Endothelial cell of umbilical vein (primary cell): ENCODE data around the gene USP34. TPM values are rescaled to one million over a fixed set of nuclear protein-coding genes. Genes with fewer than 3 reads are reported as not detected.

ENCODE experiments used
- BruUV-seq: library from RNA; stranded (reverse); fragments of 400-500 nt; replicated peaks from 2 replicates; lab custom pipeline; 2021; lab: Mats Ljungman, UMichigan
- CTCF ChIA-PET: fragments of 300-600, 350-600 bp; sonication (Branson Sonifier 250); formaldehyde crosslinking; loops from one replicate; lab custom pipeline; 2021; ENCODE audit warnings: antibody characterized with exemption, inconsistent platforms; lab: Charles Lee
- POLR2A ChIA-PET: fragments of 300-600, 350-600 bp; sonication (Branson Sonifier 250); formaldehyde crosslinking; loops from one replicate; lab custom pipeline; 2021; ENCODE audit warnings: antibody characterized with exemption, inconsistent platforms; lab: Charles Lee
- DNase-seq: peaks from one replicate; pipeline ENCODE4 v3.0.0-alpha.2; 2011; ENCODE audit warnings: low read depth, low spot score
- FAIRE-seq: peaks from 2 replicates; lab custom pipeline; 2011; peaks lifted over from hg19 to GRCh38; lab: Jason Lieb, UNC
- H2AFZ ChIP-seq: 2 replicates; pipeline ENCODE4 v1.6.0; 2012; ENCODE audit warnings: low read depth, low read length, control low read depth, inconsistent platforms
- H3K27ac ChIP-seq: 2 replicates; pipeline ENCODE4 v1.5.1; 2011; ENCODE audit warnings: low read depth, mild to moderate bottlenecking, control low read depth, low read length, moderate library complexity; ENCODE audit not compliant: insufficient read depth
- H3K27me3 ChIP-seq, 2 experiments: 2 replicates each; pipeline versions ENCODE4 v1.6.0 to v1.6.1; 2011; ENCODE audit warnings: low read length in 2 of 2, mixed read lengths in 1 of 2; ENCODE audit not compliant: control insufficient read depth in 2 of 2, insufficient read depth in 2 of 2
- H3K36me3 ChIP-seq, 2 experiments: 2 replicates in 1 of 2; 3 replicates in 1 of 2; pipeline ENCODE4 v1.5.1; 2011; ENCODE audit warnings: low read length in 2 of 2, mild to moderate bottlenecking in 1 of 2, moderate library complexity in 1 of 2; ENCODE audit not compliant: control insufficient read depth in 2 of 2, insufficient read depth in 2 of 2; ENCODE audit errors: extremely low read depth in 1 of 2
- H3K4me1 ChIP-seq: 3 replicates; pipeline ENCODE4 v1.5.1; 2011; ENCODE audit warnings: mild to moderate bottlenecking, low read length; ENCODE audit not compliant: control insufficient read depth, insufficient read depth; ENCODE audit errors: extremely low read depth
- H3K4me2 ChIP-seq: 2 replicates; pipeline ENCODE4 v1.6.1; 2011; ENCODE audit warnings: low read length, control low read depth, mixed read lengths; ENCODE audit not compliant: insufficient read depth
- H3K4me3 ChIP-seq, 3 experiments: fragments of 200-600 bp in 1 of 3; sonication (generic), shearing (Covaris generic) in 1 of 3; replicated peaks in 1 of 3; 2 replicates each; pipeline ENCODE4 v1.5.1; 2011 to 2016; ENCODE audit warnings: control low read depth in 3 of 3, low read length in 3 of 3, mild to moderate bottlenecking in 2 of 3, inconsistent platforms in 1 of 3, low read depth in 1 of 3, moderate library complexity in 1 of 3; ENCODE audit not compliant: insufficient read depth in 1 of 3
- H3K79me2 ChIP-seq: 2 replicates; pipeline ENCODE4 v1.6.0; 2012; ENCODE audit warnings: low read length, inconsistent platforms; ENCODE audit not compliant: control insufficient read depth, insufficient read depth
- H3K9ac ChIP-seq: replicated peaks from 2 replicates; pipeline ENCODE3; 2011; ENCODE audit warnings: low read length, control low read depth; ENCODE audit not compliant: insufficient read depth; ENCODE audit errors: extremely low read depth
- H3K9me1 ChIP-seq: replicated peaks from 3 replicates; pipeline ENCODE4 v1.6.0; 2011; ENCODE audit warnings: mild to moderate bottlenecking, low read length; ENCODE audit not compliant: control insufficient read depth, insufficient read depth; ENCODE audit errors: extremely low read depth
- H3K9me3 ChIP-seq: replicated peaks from 2 replicates; pipeline ENCODE4 v1.5.1; 2012; ENCODE audit warnings: low read length, inconsistent platforms; ENCODE audit not compliant: control insufficient read depth, insufficient read depth
- H4K20me1 ChIP-seq: replicated peaks from 2 replicates; pipeline ENCODE3; 2011; ENCODE audit warnings: mild to moderate bottlenecking, low read length; ENCODE audit not compliant: control insufficient read depth, insufficient read depth; ENCODE audit errors: extremely low read depth
- EZH2 ChIP-seq: IDR thresholded peaks from 2 replicates; pipeline ENCODE4 v1.6.1; 2012; ENCODE audit warnings: borderline replicate concordance, low read depth, mild to moderate bottlenecking, moderate library complexity, low read length, inconsistent platforms; ENCODE audit not compliant: severe bottlenecking
- FOS ChIP-seq: IDR thresholded peaks from 2 replicates; pipeline ENCODE4 v1.6.1; 2011; ENCODE audit warnings: mild to moderate bottlenecking, low read length, moderate library complexity, borderline replicate concordance; ENCODE audit not compliant: insufficient read depth
- GATA2 ChIP-seq: IDR thresholded peaks from 2 replicates; pipeline ENCODE4 v1.7.0; 2011; ENCODE audit warnings: low read depth, mild to moderate bottlenecking, moderate library complexity, mixed read lengths, low read length; ENCODE audit not compliant: insufficient read length, insufficient read depth
- JUN ChIP-seq: IDR thresholded peaks from 2 replicates; pipeline ENCODE4 v1.6.1; 2011; ENCODE audit warnings: borderline replicate concordance, low read depth; ENCODE audit not compliant: insufficient read length, insufficient read depth
- MYC ChIP-seq: IDR thresholded peaks from one replicate; pipeline ENCODE4 v1.6.1; 2011; ENCODE audit warnings: mild to moderate bottlenecking, low read depth, low read length
- POLR2A ChIP-seq: IDR thresholded peaks from 2 replicates; pipeline ENCODE4 v1.6.1; 2012; ENCODE audit warnings: low read depth, mild to moderate bottlenecking, control low read depth, low read length
- POLR2AphosphoS5 ChIP-seq: IDR thresholded peaks from 2 replicates; pipeline ENCODE4 v1.6.1; 2012; ENCODE audit warnings: low read depth, mild to moderate bottlenecking, control low read depth, low read length, moderate library complexity; ENCODE audit not compliant: insufficient read depth
- dilution Hi-C: fragments of 300-500 bp; cut with MboI; formaldehyde crosslinking; loops from one replicate; pipeline ENCODE4 v1.15.0; 2019; ENCODE audit warnings: low sequenced_read_pairs; ENCODE audit not compliant: extremely low pct_ligation_motif_present
- intact Hi-C: fragments of 100-400 bp; cut with micrococcal nuclease; formaldehyde crosslinking; loops from one replicate; pipeline ENCODE4 v1.10.0; 2022
- polyA plus RNA-seq, 4 experiments: library from polyadenylated mRNA; depleted of rRNA in 3 of 4; stranded (reverse) in 3 of 4; unstranded in 1 of 4; fragments of >200 nt; gene quantifications; 2 replicates each; pipeline versions ENCODE4 v1.2.1 to v1.2.3, GENCODE V29; 2011 to 2012; ENCODE audit warnings: missing spikeins in 1 of 4
- total RNA-seq: library from RNA; stranded (reverse); gene quantifications from 2 replicates; pipeline ENCODE4 v1.2.3, GENCODE V29; 2021
- TF ChIP-seq, protein P1 (sequence below), 2 donors: IDR thresholded peaks; 1 replicate in 1 of 2; 2 replicates in 1 of 2; pipeline ENCODE4 v1.5.1; 2011; ENCODE audit warnings: low read length in 2 of 2, mild to moderate bottlenecking in 2 of 2, moderate library complexity in 2 of 2, control low read depth in 1 of 2, inconsistent platforms in 1 of 2, low read depth in 1 of 2; ENCODE audit not compliant: insufficient read depth in 1 of 2; ENCODE audit errors: extremely low read depth in 1 of 2
- TF ChIP-seq, protein P2 (sequence below): IDR thresholded peaks from 2 replicates; pipeline ENCODE4 v1.6.1; 2011; ENCODE audit not compliant: insufficient read depth, insufficient read length

USP34 gene
- total and polyA plus RNA-seq, 2 donors (not counting 3 experiments of a cell fraction or from before 2014, with no cell fraction given): 46.3 to 96.9 TPM

DNA sequence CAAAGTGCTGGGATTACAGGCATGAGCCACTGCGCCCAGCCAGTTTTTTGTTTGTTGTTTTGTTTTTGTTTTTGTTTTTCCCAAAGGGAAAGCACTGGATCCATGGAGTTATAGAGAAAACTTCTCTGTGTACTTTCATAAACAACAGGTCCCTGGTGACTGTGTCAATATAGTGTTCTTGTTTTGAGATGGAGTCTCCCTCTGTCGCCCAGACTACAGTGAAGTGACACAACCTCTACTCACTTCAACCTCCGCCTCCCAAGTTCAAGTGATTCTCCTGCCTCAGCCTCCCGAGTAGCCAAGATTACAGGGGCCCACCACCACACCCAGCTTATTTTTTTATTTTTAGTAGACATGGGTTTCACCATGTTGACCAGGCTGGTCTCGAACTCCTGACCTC, 16.5 kb downstream of the USP34 start:
- H3K9me1 ChIP-seq: no peaks in the 10 kb centered on the region
- no peaks in the 10 kb centered on the region for H3K36me3 ChIP-seq
- no peaks in the 10 kb centered on the region for H4K20me1 ChIP-seq
- no peaks in the 10 kb centered on the region for H3K27me3 ChIP-seq
- intact Hi-C loops: no loop called here
- no peak overlapping the region for H3K4me3 ChIP-seq
- H3K9ac ChIP-seq: no peak overlapping the region
- H3K9me3 ChIP-seq: no peaks in the 10 kb centered on the region
- no TSS peak for BruUV-seq
- peaks cover 95% of the 10 kb centered on the region for H3K79me2 ChIP-seq
- no peak overlapping the region for H2AFZ ChIP-seq
- POLR2A ChIA-PET: no interaction called here
- DNase-seq (no peak), FAIRE-seq (no peak)
- no peak overlapping the region for H3K27ac ChIP-seq
- no peak overlapping the region for H3K4me2 ChIP-seq
- no peak for TF ChIP-seq EZH2
- TF ChIP-seq GATA2: no peak
- TF ChIP-seq POLR2A: no peak
- no peak for TF ChIP-seq FOS
- TF ChIP-seq MYC: no peak
- no peak for TF ChIP-seq JUN
- TF ChIP-seq, protein P1, sequence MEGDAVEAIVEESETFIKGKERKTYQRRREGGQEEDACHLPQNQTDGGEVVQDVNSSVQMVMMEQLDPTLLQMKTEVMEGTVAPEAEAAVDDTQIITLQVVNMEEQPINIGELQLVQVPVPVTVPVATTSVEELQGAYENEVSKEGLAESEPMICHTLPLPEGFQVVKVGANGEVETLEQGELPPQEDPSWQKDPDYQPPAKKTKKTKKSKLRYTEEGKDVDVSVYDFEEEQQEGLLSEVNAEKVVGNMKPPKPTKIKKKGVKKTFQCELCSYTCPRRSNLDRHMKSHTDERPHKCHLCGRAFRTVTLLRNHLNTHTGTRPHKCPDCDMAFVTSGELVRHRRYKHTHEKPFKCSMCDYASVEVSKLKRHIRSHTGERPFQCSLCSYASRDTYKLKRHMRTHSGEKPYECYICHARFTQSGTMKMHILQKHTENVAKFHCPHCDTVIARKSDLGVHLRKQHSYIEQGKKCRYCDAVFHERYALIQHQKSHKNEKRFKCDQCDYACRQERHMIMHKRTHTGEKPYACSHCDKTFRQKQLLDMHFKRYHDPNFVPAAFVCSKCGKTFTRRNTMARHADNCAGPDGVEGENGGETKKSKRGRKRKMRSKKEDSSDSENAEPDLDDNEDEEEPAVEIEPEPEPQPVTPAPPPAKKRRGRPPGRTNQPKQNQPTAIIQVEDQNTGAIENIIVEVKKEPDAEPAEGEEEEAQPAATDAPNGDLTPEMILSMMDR (IDR thresholded peaks at IDR 0.05; ENCODE audit: extremely low read depth in 1 of 2, insufficient read depth in 1 of 2, low read depth in 1 of 2, low read length in 2 of 2): no peak
- no peak for TF ChIP-seq POLR2AphosphoS5
- TF ChIP-seq, protein P2, sequence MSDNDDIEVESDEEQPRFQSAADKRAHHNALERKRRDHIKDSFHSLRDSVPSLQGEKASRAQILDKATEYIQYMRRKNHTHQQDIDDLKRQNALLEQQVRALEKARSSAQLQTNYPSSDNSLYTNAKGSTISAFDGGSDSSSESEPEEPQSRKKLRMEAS: no peak
- dilution Hi-C loops: no loop called here
- H3K4me1 ChIP-seq: peaks cover 3% of the 10 kb centered on the region
- CTCF ChIA-PET: no interaction called here
